ENCODE data around the gene ELL3. TPM values are rescaled to one million over a fixed set of nuclear protein-coding genes. Genes with fewer than 3 reads are reported as not detected.

The ELL3 gene
- total and polyA plus RNA-seq, 2 donors (not counting 3 experiments of a cell fraction or from before 2014, with no cell fraction given): 3.1 to 3.6 TPM

GRCh38 chr15:43769584-43770228 lies 7.1 kb downstream of the ELL3 start:
- peaks cover 3% of the 10 kb centered on the region for H3K79me2 ChIP-seq (ENCODE audit: control insufficient read depth, insufficient read depth, low read length)

More at GRCh38 chr15:43769584-43770228, 7.1 kb downstream of the ELL3 start:
- no peak overlapping the region for H3K9ac ChIP-seq (replicated peaks; ENCODE audit: extremely low read depth, insufficient read depth, low read length)
- TF ChIP-seq CTCF (IDR thresholded peaks at IDR 0.05; ENCODE audit: extremely low read depth in 1 of 2, insufficient read depth in 1 of 2, low read depth in 1 of 2, low read length in 2 of 2): peak; percentile 68 to 79
- no peak for TF ChIP-seq MYC (IDR thresholded peaks at IDR 0.05; ENCODE audit: low read depth, low read length)
- H2AFZ ChIP-seq (ENCODE audit: low read depth, low read length): no peak overlapping the region
- H3K4me3 ChIP-seq (replicated peaks in 1 of 3; ENCODE audit: insufficient read depth in 1 of 3, low read depth in 1 of 3, low read length in 3 of 3): no peak overlapping the region
- ChIA-PET CTCF (interaction anchor here (1.4 to 1.7 kb wide), 3 partner anchors 13 to 20 kb away, joined by 3 to 6 read pairs (median 5); no protein-coding TSS in a partner anchor), POLR2A (no interaction called here)
- H3K27me3 ChIP-seq (ENCODE audit: control insufficient read depth in 2 of 2, insufficient read depth in 2 of 2, low read length in 2 of 2): no peaks in the 10 kb centered on the region
- BruUV-seq (replicated peaks): no TSS peak
- no peak overlapping the region for H3K4me2 ChIP-seq (ENCODE audit: insufficient read depth, low read length)
- no peaks in the 10 kb centered on the region for H3K4me1 ChIP-seq (ENCODE audit: control insufficient read depth, extremely low read depth, insufficient read depth, low read length)
- H3K36me3 ChIP-seq (ENCODE audit: control insufficient read depth in 2 of 2, extremely low read depth in 1 of 2, insufficient read depth in 2 of 2, low read length in 2 of 2): peaks cover 43 to 51% of the 10 kb centered on the region in 2 experiments
- H3K9me3 ChIP-seq (replicated peaks; ENCODE audit: control insufficient read depth, insufficient read depth, low read length): no peaks in the 10 kb centered on the region
- dilution Hi-C loops (cut with MboI; ENCODE audit: extremely low pct_ligation_motif_present, low sequenced_read_pairs): no loop called here
- intact Hi-C loops (cut with micrococcal nuclease): loop anchor here (5.0 kb wide), 1 partner anchor 327 kb away; no protein-coding TSS in a partner anchor
- H3K9me1 ChIP-seq (replicated peaks; ENCODE audit: control insufficient read depth, extremely low read depth, insufficient read depth, low read length): no peaks in the 10 kb centered on the region
- FAIRE-seq: peak; percentile 88
- no peak overlapping the region for H3K27ac ChIP-seq (ENCODE audit: insufficient read depth, low read depth, low read length)
- no peaks in the 10 kb centered on the region for H4K20me1 ChIP-seq (replicated peaks; ENCODE audit: control insufficient read depth, extremely low read depth, insufficient read depth, low read length)
- DNase-seq (ENCODE audit: low read depth, low spot score): peak; percentile 77

All from endothelial cell of umbilical vein (primary cell).